Body of pancreas (tissue), 4 donors: ENCODE results near the gene MYO6.

ENCODE experiments used
- POLR2A ChIP-seq, 3 donors: fragments of 450-650 bp; IDR thresholded peaks; one replicate each; pipeline ENCODE4 v1.6.1; 2016; ENCODE audit warnings: antibody characterized with exemption in 3 of 3, mild to moderate bottlenecking in 2 of 3
- TF ChIP-seq, protein P1 (sequence below), 7 experiments: fragments of 450-650 bp in 4 of 7; fragments of 200-600 bp in 3 of 7; sonication (generic) in 3 of 7; IDR thresholded peaks; one replicate each; pipeline ENCODE4 v1.5.1; 2016 to 2019; ENCODE audit warnings: antibody characterized with exemption in 7 of 7

- no peak for TF ChIP-seq POLR2A (IDR thresholded peaks at IDR 0.05)
- TF ChIP-seq, protein P1, sequence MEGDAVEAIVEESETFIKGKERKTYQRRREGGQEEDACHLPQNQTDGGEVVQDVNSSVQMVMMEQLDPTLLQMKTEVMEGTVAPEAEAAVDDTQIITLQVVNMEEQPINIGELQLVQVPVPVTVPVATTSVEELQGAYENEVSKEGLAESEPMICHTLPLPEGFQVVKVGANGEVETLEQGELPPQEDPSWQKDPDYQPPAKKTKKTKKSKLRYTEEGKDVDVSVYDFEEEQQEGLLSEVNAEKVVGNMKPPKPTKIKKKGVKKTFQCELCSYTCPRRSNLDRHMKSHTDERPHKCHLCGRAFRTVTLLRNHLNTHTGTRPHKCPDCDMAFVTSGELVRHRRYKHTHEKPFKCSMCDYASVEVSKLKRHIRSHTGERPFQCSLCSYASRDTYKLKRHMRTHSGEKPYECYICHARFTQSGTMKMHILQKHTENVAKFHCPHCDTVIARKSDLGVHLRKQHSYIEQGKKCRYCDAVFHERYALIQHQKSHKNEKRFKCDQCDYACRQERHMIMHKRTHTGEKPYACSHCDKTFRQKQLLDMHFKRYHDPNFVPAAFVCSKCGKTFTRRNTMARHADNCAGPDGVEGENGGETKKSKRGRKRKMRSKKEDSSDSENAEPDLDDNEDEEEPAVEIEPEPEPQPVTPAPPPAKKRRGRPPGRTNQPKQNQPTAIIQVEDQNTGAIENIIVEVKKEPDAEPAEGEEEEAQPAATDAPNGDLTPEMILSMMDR (IDR thresholded peaks at IDR 0.05): no peak
Measured at GRCh38 chr6:75818098-75818855, 69.2 kb downstream of the MYO6 start.
